B cell (primary cell): ENCODE results near the gene TEDC1. TPM values are rescaled to one million over a fixed set of nuclear protein-coding genes. Genes with fewer than 3 reads are reported as not detected.

Source experiments
- ATAC-seq: fragments of 200-7000 bp; cut with Tn5 transposase; one replicate; pipeline ENCODE4 v1.10.0; 2021; ENCODE audit warnings: low read depth, mild to moderate bottlenecking, moderate number of reproducible peaks, moderate library complexity
- CTCF ChIA-PET: fragments of 350-600 bp; sonication (Branson Sonifier 250); formaldehyde crosslinking; loops from one replicate; lab custom pipeline; 2021; ENCODE audit warnings: antibody characterized with exemption, inconsistent platforms; lab: Charles Lee
- POLR2A ChIA-PET: fragments of 350-600 bp; sonication (Branson Sonifier 250); formaldehyde crosslinking; loops from one replicate; lab custom pipeline; 2021; ENCODE audit warnings: antibody characterized with exemption; lab: Charles Lee
- DNase-seq: peaks from one replicate; pipeline ENCODE4 v3.0.0; 2013
- H2AFZ ChIP-seq: 2 replicates; pipeline ENCODE4 v1.6.1; 2012; ENCODE audit warnings: mild to moderate bottlenecking, low read depth, low read length; ENCODE audit not compliant: insufficient read depth, poor library complexity, severe bottlenecking
- H3K27ac ChIP-seq, 2 donors: 1 replicate in 1 of 2; 2 replicates in 1 of 2; pipeline ENCODE4 v1.5.1; 2012 to 2013; ENCODE audit warnings: low read length in 2 of 2, mild to moderate bottlenecking in 2 of 2, moderate library complexity in 1 of 2
- H3K27me3 ChIP-seq, 4 experiments: fragments of 200-600 bp in 1 of 4; sonication (generic) in 1 of 4; replicated peaks in 1 of 4; 1 replicate in 2 of 4; 2 replicates in 2 of 4; pipeline versions ENCODE4 v1.6.1 to v1.7.0; 2013 to 2016; ENCODE audit warnings: low read length in 3 of 4, mild to moderate bottlenecking in 2 of 4, mixed read lengths in 1 of 4, moderate library complexity in 1 of 4; ENCODE audit not compliant: insufficient read depth in 4 of 4, control insufficient read depth in 3 of 4; ENCODE audit errors: control extremely low read depth in 1 of 4
- H3K36me3 ChIP-seq, 2 experiments: replicated peaks in 1 of 2; 1 replicate in 1 of 2; 2 replicates in 1 of 2; pipeline versions ENCODE4 v1.6.1 to v1.7.1; 2013; ENCODE audit warnings: low read length in 1 of 2; ENCODE audit not compliant: insufficient read depth in 2 of 2, control insufficient read depth in 1 of 2; ENCODE audit errors: control extremely low read depth in 1 of 2, extremely low read depth in 1 of 2
- H3K4me1 ChIP-seq, 2 donors: fragments of 200-600 bp in 1 of 2; sonication (generic) in 1 of 2; 1 replicate in 1 of 2; 2 replicates in 1 of 2; pipeline versions ENCODE4 v1.5.1 to v1.6.1; 2013 to 2017; ENCODE audit warnings: low read length in 2 of 2; ENCODE audit not compliant: control insufficient read depth in 2 of 2, insufficient read depth in 2 of 2
- H3K4me2 ChIP-seq: replicated peaks from 2 replicates; pipeline ENCODE3; 2012; ENCODE audit warnings: mild to moderate bottlenecking, low read depth, low read length; ENCODE audit not compliant: poor library complexity, severe bottlenecking
- H3K4me3 ChIP-seq, 5 experiments: fragments of 200-600 bp in 1 of 5; sonication (generic) in 1 of 5; 1 replicate in 3 of 5; 2 replicates in 2 of 5; pipeline versions ENCODE4 v1.5.1 to v1.7.0; 2011 to 2016; ENCODE audit warnings: low read length in 4 of 5, mild to moderate bottlenecking in 4 of 5, low read depth in 2 of 5, control low read depth in 1 of 5, moderate library complexity in 1 of 5; ENCODE audit not compliant: insufficient read depth in 1 of 5; ENCODE audit errors: control extremely low read depth in 1 of 5, extremely low read depth in 1 of 5
- H3K79me2 ChIP-seq: fragments of 200-600 bp; sonication (generic); one replicate; pipeline ENCODE4 v1.6.0; 2016; ENCODE audit warnings: low read length; ENCODE audit not compliant: control insufficient read depth, insufficient read depth
- H3K9ac ChIP-seq: fragments of 200-600 bp; sonication (generic); 2 replicates; pipeline ENCODE4 v1.6.1; 2017; ENCODE audit warnings: mild to moderate bottlenecking, low read length, moderate library complexity
- H3K9me3 ChIP-seq, 3 donors: one replicate each; pipeline versions ENCODE4 v1.6.1 to v1.7.1; 2013; ENCODE audit warnings: low read length in 2 of 3; ENCODE audit not compliant: control insufficient read depth in 2 of 3, insufficient read depth in 1 of 3; ENCODE audit errors: control extremely low read depth in 1 of 3
- H4K20me1 ChIP-seq: 2 replicates; pipeline ENCODE4 v1.6.0; 2012; ENCODE audit warnings: mild to moderate bottlenecking, low read length; ENCODE audit not compliant: insufficient read depth, control insufficient read depth, poor library complexity, severe bottlenecking
- H3K27ac Mint-ChIP-seq: one replicate; pipeline ENCODE4 v1.8.0; 2021; ENCODE audit warnings: mixed read lengths
- H3K27me3 Mint-ChIP-seq: one replicate; pipeline ENCODE4 v1.8.0; 2021; ENCODE audit warnings: mixed read lengths
- H3K4me1 Mint-ChIP-seq: one replicate; pipeline ENCODE4 v1.8.0; 2021; ENCODE audit warnings: mixed read lengths
- H3K4me3 Mint-ChIP-seq: one replicate; pipeline ENCODE4 v1.8.0; 2021; ENCODE audit warnings: mixed read lengths
- H3K9me3 Mint-ChIP-seq: one replicate; pipeline ENCODE4 v1.8.0; 2022; ENCODE audit warnings: mixed read lengths; ENCODE audit not compliant: insufficient read depth
- CTCF ChIP-seq: fragments of 200-600 bp; IDR thresholded peaks from one replicate; pipeline ENCODE4 v1.8.0; 2022; ENCODE audit warnings: antibody characterized with exemption, mild to moderate bottlenecking
- EZH2 ChIP-seq: IDR thresholded peaks from 2 replicates; pipeline ENCODE4 v1.6.1; 2012; ENCODE audit warnings: borderline replicate concordance, low read depth, mild to moderate bottlenecking, moderate library complexity, low read length; ENCODE audit not compliant: insufficient read depth, poor library complexity, severe bottlenecking
- WGBS: methylation state at CpG from one replicate; pipeline ENCODE4 v1.1.5; 2013; ENCODE audit warnings: missing lambda C conversion rate; ENCODE audit not compliant: insufficient coverage; 5-methylcytosine and 5-hydroxymethylcytosine counted together
- intact Hi-C: fragments of 100-400 bp; cut with micrococcal nuclease; formaldehyde crosslinking; loops from one replicate; pipeline ENCODE4 v1.10.0; 2022
- polyA plus RNA-seq: library from polyadenylated mRNA; depleted of rRNA; stranded (reverse); fragments of >200 nt; gene quantifications from 2 replicates; pipeline ENCODE4 v1.2.3, GENCODE V29; 2012
- total RNA-seq, 2 donors: library from RNA; stranded (reverse); fragments of 120-200 nt in 1 of 2; gene quantifications; 1 replicate in 1 of 2; 2 replicates in 1 of 2; pipeline versions ENCODE4 v1.2.3 to v1.2.4, GENCODE V29; 2013 to 2022

Gene TEDC1
- total and polyA plus RNA-seq, 2 donors (not counting 1 experiment from before 2014, with no cell fraction given), result 19.7 to 22.2 TPM

GRCh38 chr14:105536051-105536450 lies 45.0 kb downstream of the TEDC1 start:
- CTCF ChIA-PET, result interaction anchor here (0.6 to 2.2 kb wide), 3 partner anchors 8 to 865 kb away, joined by 5 to 8 read pairs (median 7); no protein-coding TSS in a partner anchor
- peaks cover 0 to 15% (median 0%) of the 10 kb centered on the region in 3 donors for H3K9me3 ChIP-seq
- H3K9me3 Mint-ChIP-seq, result no peaks in the 10 kb centered on the region
- peaks cover 0 to 6% (median 0%) of the 10 kb centered on the region in 4 experiments for H3K27me3 ChIP-seq
- no peak overlapping the region for H3K4me2 ChIP-seq
- no peaks in the 10 kb centered on the region for H3K27me3 Mint-ChIP-seq
- H3K79me2 ChIP-seq, result peaks cover 3% of the 10 kb centered on the region
- H2AFZ ChIP-seq, result no peak overlapping the region
- peaks cover 31% of the 10 kb centered on the region for H3K4me1 Mint-ChIP-seq
- H3K4me3 Mint-ChIP-seq, result no peak overlapping the region
- no peak overlapping the region for H3K9ac ChIP-seq
- no peak overlapping the region for H3K27ac Mint-ChIP-seq
- DNase-seq, result no peak
- intact Hi-C loops, result loop anchor here (5.0 to 10.0 kb wide), 2 partner anchors 511 to 879 kb away; no protein-coding TSS in a partner anchor
- peaks cover 27 to 33% of the 10 kb centered on the region in 2 donors for H3K4me1 ChIP-seq
- H3K4me3 ChIP-seq, result no peak overlapping the region
- no peaks in the 10 kb centered on the region for H3K36me3 ChIP-seq
- no peak for ATAC-seq
- POLR2A ChIA-PET, result no interaction called here
- WGBS, result 90% methylated on average over 7 of the region's 7 CpGs
- TF ChIP-seq EZH2, result no peak
- TF ChIP-seq CTCF, result no peak
- H3K27ac ChIP-seq, result no peak overlapping the region
- no peaks in the 10 kb centered on the region for H4K20me1 ChIP-seq
